Measurements from ENCODE around the gene POLE. TPM values are rescaled to one million over a fixed set of nuclear protein-coding genes. Genes with fewer than 3 reads are reported as not detected.

POLE gene
- total and polyA plus RNA-seq, 9 of the 15 experiments (the other 6 are each of a cell fraction or from before 2014, with no cell fraction given): 2.4 to 154 (median 49.6) TPM

DNA sequence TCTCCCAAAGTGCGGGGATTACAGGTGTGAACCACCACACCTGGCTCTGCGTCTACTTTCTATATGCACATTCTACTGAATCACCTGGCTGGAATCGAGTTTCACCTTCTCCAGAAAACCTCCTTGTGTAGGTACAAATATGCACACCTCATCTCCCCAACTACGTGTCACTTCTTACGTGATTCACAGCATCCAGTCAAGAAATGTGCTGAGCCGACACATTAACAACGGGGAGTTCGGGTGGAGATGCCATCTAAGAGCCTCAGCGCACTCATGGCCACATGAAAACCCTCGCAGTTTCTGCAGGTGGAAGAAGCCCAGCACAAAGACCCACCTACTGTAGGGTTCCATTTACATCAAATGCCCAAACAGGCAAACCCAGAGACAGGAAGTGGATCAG lies 39.3 kb downstream of the POLE start:
- TF ChIP-seq C11orf30 (IDR thresholded peaks at IDR 0.05; ENCODE audit: low read depth) (peak; percentile 32; the same call in 1 of the 2 replicates), COPS2 (conservative IDR thresholded peaks at IDR 0.05) (no peak), ZNF316 (IDR thresholded peaks at IDR 0.05) (peak; percentile 62; the same call in 1 of the 2 replicates), RFX7 (CRISPR knock-in tag; IDR thresholded peaks at IDR 0.05) (no peak), MAFG (tag; conservative IDR thresholded peaks at IDR 0.05) (peak; percentile 40; the same call in 1 of the 2 replicates)
- TF ChIP-seq, protein P1, sequence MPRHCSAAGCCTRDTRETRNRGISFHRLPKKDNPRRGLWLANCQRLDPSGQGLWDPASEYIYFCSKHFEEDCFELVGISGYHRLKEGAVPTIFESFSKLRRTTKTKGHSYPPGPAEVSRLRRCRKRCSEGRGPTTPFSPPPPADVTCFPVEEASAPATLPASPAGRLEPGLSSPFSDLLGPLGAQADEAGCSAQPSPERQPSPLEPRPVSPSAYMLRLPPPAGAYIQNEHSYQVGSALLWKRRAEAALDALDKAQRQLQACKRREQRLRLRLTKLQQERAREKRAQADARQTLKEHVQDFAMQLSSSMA (CRISPR knock-in tag; IDR thresholded peaks at IDR 0.05): no peak
- TF ChIP-seq, protein P2, sequence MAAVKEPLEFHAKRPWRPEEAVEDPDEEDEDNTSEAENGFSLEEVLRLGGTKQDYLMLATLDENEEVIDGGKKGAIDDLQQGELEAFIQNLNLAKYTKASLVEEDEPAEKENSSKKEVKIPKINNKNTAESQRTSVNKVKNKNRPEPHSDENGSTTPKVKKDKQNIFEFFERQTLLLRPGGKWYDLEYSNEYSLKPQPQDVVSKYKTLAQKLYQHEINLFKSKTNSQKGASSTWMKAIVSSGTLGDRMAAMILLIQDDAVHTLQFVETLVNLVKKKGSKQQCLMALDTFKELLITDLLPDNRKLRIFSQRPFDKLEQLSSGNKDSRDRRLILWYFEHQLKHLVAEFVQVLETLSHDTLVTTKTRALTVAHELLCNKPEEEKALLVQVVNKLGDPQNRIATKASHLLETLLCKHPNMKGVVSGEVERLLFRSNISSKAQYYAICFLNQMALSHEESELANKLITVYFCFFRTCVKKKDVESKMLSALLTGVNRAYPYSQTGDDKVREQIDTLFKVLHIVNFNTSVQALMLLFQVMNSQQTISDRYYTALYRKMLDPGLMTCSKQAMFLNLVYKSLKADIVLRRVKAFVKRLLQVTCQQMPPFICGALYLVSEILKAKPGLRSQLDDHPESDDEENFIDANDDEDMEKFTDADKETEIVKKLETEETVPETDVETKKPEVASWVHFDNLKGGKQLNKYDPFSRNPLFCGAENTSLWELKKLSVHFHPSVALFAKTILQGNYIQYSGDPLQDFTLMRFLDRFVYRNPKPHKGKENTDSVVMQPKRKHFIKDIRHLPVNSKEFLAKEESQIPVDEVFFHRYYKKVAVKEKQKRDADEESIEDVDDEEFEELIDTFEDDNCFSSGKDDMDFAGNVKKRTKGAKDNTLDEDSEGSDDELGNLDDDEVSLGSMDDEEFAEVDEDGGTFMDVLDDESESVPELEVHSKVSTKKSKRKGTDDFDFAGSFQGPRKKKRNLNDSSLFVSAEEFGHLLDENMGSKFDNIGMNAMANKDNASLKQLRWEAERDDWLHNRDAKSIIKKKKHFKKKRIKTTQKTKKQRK (IDR thresholded peaks at IDR 0.05; ENCODE audit: borderline replicate concordance, low read depth, low read length): no peak
- BruUV-seq (replicated peaks): no TSS peak
- peaks cover 92% of the 10 kb centered on the region for H3K36me3 ChIP-seq (ENCODE audit: control insufficient read depth, insufficient read depth, low read length)
- ATAC-seq: no peak
- H4K20me1 ChIP-seq (replicated peaks; ENCODE audit: control insufficient read depth, insufficient read depth, low read length): 0 out of 2 replicates have a peak, but pooled peaks cover 4% of the 10 kb centered on the region
- intact Hi-C loops (cut with micrococcal nuclease) (no loop called here), in situ Hi-C loops (cut with MboI) (no loop called here)
- H3K27ac ChIP-seq (ENCODE audit: extremely low read depth, low read depth, low read length): no peak overlapping the region
- H2AFZ ChIP-seq (ENCODE audit: low read depth, low read length): no peak overlapping the region
- peaks cover 4% of the 10 kb centered on the region for H3K9me1 ChIP-seq (ENCODE audit: control insufficient read depth, insufficient read depth, low read length)
- no peaks in the 10 kb centered on the region for H3K79me2 ChIP-seq (ENCODE audit: control insufficient read depth, insufficient read depth, low read length)
- DNase-seq (ENCODE audit: extremely low read depth in 1 of 4, low spot score in 3 of 4): no peak
- POLR2A ChIA-PET: interaction anchor here (0.7 kb wide), 1 partner anchor 11 kb away, joined by 4 read pairs; no protein-coding TSS in a partner anchor
- H3K4me2 ChIP-seq (ENCODE audit: insufficient read depth, low read length): no peak overlapping the region
- no peak for FAIRE-seq
- no peaks in the 10 kb centered on the region for H3K27me3 ChIP-seq (ENCODE audit: control insufficient read depth in 2 of 2, insufficient read depth in 2 of 2, low read length in 2 of 2)
- WGBS (ENCODE audit: insufficient coverage, low coverage, missing lambda C conversion rate): 97% methylated on average over 10 of the region's 10 CpGs
- no peaks in the 10 kb centered on the region for H3K4me1 ChIP-seq (replicated peaks in 1 of 2; ENCODE audit: control insufficient read depth in 2 of 2, insufficient read depth in 2 of 2, low read length in 2 of 2)
- no peaks in the 10 kb centered on the region for H3K9me3 ChIP-seq (replicated peaks; ENCODE audit: control insufficient read depth, insufficient read depth, low read depth, low read length)
- CTCF ChIA-PET (ENCODE audit: low intra/inter-chr PET ratio): no interaction called here
- no peak overlapping the region for H3K9ac ChIP-seq (ENCODE audit: insufficient read depth in 1 of 2, low read depth in 2 of 2, low read length in 2 of 2)
- H3K4me3 ChIP-seq: no peak overlapping the region
